Mammary epithelial cell (primary cell): ENCODE results near the gene SMTNL1.

Experiments
- CTCF ChIP-seq, 2 donors: IDR thresholded peaks in 1 of 2; conservative IDR thresholded peaks in 1 of 2; 2 replicates each; pipeline ENCODE4 v1.5.1; 2011 to 2012; ENCODE audit warnings: inconsistent platforms in 2 of 2, low read length in 2 of 2, mild to moderate bottlenecking in 2 of 2, control low read depth in 1 of 2, low read depth in 1 of 2; ENCODE audit not compliant: insufficient read depth in 1 of 2; ENCODE audit errors: extremely low read depth in 1 of 2
- EZH2 ChIP-seq: IDR thresholded peaks from 2 replicates; pipeline ENCODE4 v1.6.1; 2012; ENCODE audit warnings: low read length, inconsistent platforms, borderline replicate concordance

GRCh38 chr11:57502870-57503269 is 34.5 kb upstream of the SMTNL1 start:
- TF ChIP-seq CTCF (conservative IDR thresholded peaks at IDR 0.05 in 1 of 2, IDR thresholded peaks at IDR 0.05 in 1 of 2; ENCODE audit: extremely low read depth in 1 of 2, insufficient read depth in 1 of 2, low read depth in 1 of 2, low read length in 2 of 2) (no peak), EZH2 (no peak)
